GM23338 (cell line): Measurements from ENCODE around the gene SLC25A22. TPM values are rescaled to one million over a fixed set of nuclear protein-coding genes. Genes with fewer than 3 reads are reported as not detected.

Experiments
- ATAC-seq: fragments of 200-7000 bp; cut with Tn5 transposase; 3 replicates; pipeline ENCODE4 v1.9.1; 2020
- DNase-seq: peaks from one replicate; pipeline ENCODE4 v3.0.0-alpha.2; 2015; ENCODE audit warnings: low spot score
- H2AFZ ChIP-seq: fragments of 200-600 bp; sonication (generic); 2 replicates; pipeline ENCODE4 v1.8.0; 2016; ENCODE audit warnings: antibody characterized with exemption, mild to moderate bottlenecking, moderate library complexity
- H3F3A ChIP-seq: fragments of 200-600 bp; sonication (generic); replicated peaks from 2 replicates; pipeline ENCODE4 v1.8.0; 2017; ENCODE audit warnings: antibody characterized with exemption, mixed run types, low read depth
- H3K27ac ChIP-seq: fragments of 200-600 bp; sonication (generic); 2 replicates; pipeline ENCODE4 v1.6.1; 2016; ENCODE audit warnings: low read depth
- H3K27me3 ChIP-seq: fragments of 200-600 bp; sonication (generic); 2 replicates; pipeline ENCODE4 v1.8.0; 2016; ENCODE audit warnings: mild to moderate bottlenecking, mixed run types, moderate library complexity; ENCODE audit not compliant: insufficient read depth
- H3K36me3 ChIP-seq: fragments of 200-600 bp; sonication (generic); 2 replicates; pipeline ENCODE4 v1.8.0; 2016; ENCODE audit warnings: mild to moderate bottlenecking; ENCODE audit not compliant: insufficient read depth
- H3K4me1 ChIP-seq: fragments of 200-600 bp; sonication (generic); 2 replicates; pipeline ENCODE4 v1.8.0; 2016; ENCODE audit warnings: mild to moderate bottlenecking, moderate library complexity; ENCODE audit not compliant: insufficient read depth
- H3K4me2 ChIP-seq: fragments of 200-600 bp; sonication (generic); 2 replicates; pipeline ENCODE4 v1.7.1; 2017; ENCODE audit warnings: mixed run types
- H3K4me3 ChIP-seq: fragments of 200-600 bp; sonication (generic); 2 replicates; pipeline ENCODE4 v1.6.1; 2016; ENCODE audit warnings: mixed run types
- H3K79me2 ChIP-seq: fragments of 200-600 bp; sonication (generic); replicated peaks from 2 replicates; pipeline ENCODE4 v1.8.0; 2017; ENCODE audit warnings: mild to moderate bottlenecking; ENCODE audit not compliant: insufficient read depth
- H3K9me2 ChIP-seq: fragments of 200-600 bp; sonication (generic); 2 replicates; pipeline ENCODE4 v1.8.0; 2017; ENCODE audit not compliant: insufficient read depth
- H4K20me1 ChIP-seq: fragments of 200-600 bp; sonication (generic); replicated peaks from 2 replicates; pipeline ENCODE4 v1.8.0; 2017; ENCODE audit warnings: mild to moderate bottlenecking; ENCODE audit not compliant: insufficient read depth
- H3K27ac Mint-ChIP-seq: 2 replicates; pipeline ENCODE4 v1.8.0; 2020; ENCODE audit warnings: inconsistent platforms, mild to moderate bottlenecking, moderate library complexity, mixed read lengths
- H3K27me3 Mint-ChIP-seq: 3 replicates; pipeline ENCODE4 v1.8.0; 2022; ENCODE audit warnings: low read depth, mild to moderate bottlenecking, moderate library complexity, mixed read lengths, inconsistent platforms; ENCODE audit not compliant: insufficient read depth, poor library complexity
- H3K36me3 Mint-ChIP-seq: 3 replicates; pipeline ENCODE4 v1.8.0; 2021; ENCODE audit warnings: low read depth, mild to moderate bottlenecking, inconsistent platforms, moderate library complexity, mixed read lengths
- H3K4me1 Mint-ChIP-seq: 3 replicates; pipeline ENCODE4 v1.8.0; 2020; ENCODE audit warnings: mild to moderate bottlenecking, inconsistent platforms, mixed read lengths
- H3K4me3 Mint-ChIP-seq: 3 replicates; pipeline ENCODE4 v1.8.0; 2021; ENCODE audit warnings: moderate library complexity, mild to moderate bottlenecking, inconsistent platforms, mixed read lengths
- H3K9me3 Mint-ChIP-seq: 3 replicates; pipeline ENCODE4 v1.8.0; 2020; ENCODE audit warnings: moderate library complexity, mild to moderate bottlenecking, inconsistent platforms, mixed read lengths
- CREB1 ChIP-seq: fragments of 250-450 bp; sonication (Bioruptor Pico); IDR thresholded peaks from 2 replicates; pipeline ENCODE4 v1.5.0; 2020; ENCODE audit warnings: low read depth, mild to moderate bottlenecking, moderate library complexity
- EZH2 ChIP-seq: fragments of 200-600 bp; sonication (generic); IDR thresholded peaks from one replicate; pipeline ENCODE4 v1.8.0; 2017; ENCODE audit warnings: antibody characterized with exemption, mild to moderate bottlenecking, low read depth; ENCODE audit not compliant: unreplicated experiment
- EZH2phosphoT487 ChIP-seq: fragments of 200-600 bp; sonication (generic); IDR thresholded peaks from one replicate; pipeline ENCODE4 v1.8.1; 2018; ENCODE audit warnings: antibody characterized with exemption; ENCODE audit not compliant: unreplicated experiment
- JUNB ChIP-seq: IDR thresholded peaks from one replicate; pipeline ENCODE4 v1.6.1; 2016; ENCODE audit warnings: antibody characterized with exemption; ENCODE audit not compliant: unreplicated experiment
- POLR2AphosphoS5 ChIP-seq: IDR thresholded peaks from 2 replicates; pipeline ENCODE4 v1.6.1; 2016; ENCODE audit warnings: antibody characterized with exemption, low read depth
- STAT1 ChIP-seq: IDR thresholded peaks from one replicate; pipeline ENCODE4 v1.6.1; 2016; ENCODE audit warnings: antibody characterized with exemption; ENCODE audit not compliant: unreplicated experiment
- ZNF331 ChIP-seq: fragments of 250-450 bp; sonication (Bioruptor Pico); IDR thresholded peaks from 2 replicates; pipeline ENCODE4 v1.5.0; 2020; ENCODE audit warnings: low read depth, mild to moderate bottlenecking, moderate library complexity
- polyA plus RNA-seq: library from polyadenylated mRNA; unstranded; fragments of >200 nt; fragmentation: Nextera tagmentation; extraction: Ambion mirVana; gene quantifications from 2 replicates; pipeline ENCODE4 v1.2.1, GENCODE V29; 2016
- total RNA-seq: library from RNA; depleted of rRNA; stranded (reverse); fragments of >200 nt; shearing (Covaris generic); gene quantifications from 2 replicates; pipeline ENCODE4 v1.2.3, GENCODE V29; 2014
- TF ChIP-seq, protein P1 (sequence below), 2 experiments: fragments of 200-600 bp in 1 of 2; sonication (generic) in 1 of 2; conservative IDR thresholded peaks; 2 replicates each; pipeline versions ENCODE4 v1.5.1 to v1.6.1; 2016 to 2017; ENCODE audit warnings: antibody characterized with exemption in 2 of 2, low read depth in 2 of 2, mild to moderate bottlenecking in 2 of 2, moderate library complexity in 1 of 2
- TF ChIP-seq, protein P2 (sequence below): IDR thresholded peaks from one replicate; pipeline ENCODE4 v1.6.1; 2018; ENCODE audit warnings: antibody characterized with exemption; ENCODE audit not compliant: unreplicated experiment

Gene SLC25A22
- total and polyA plus RNA-seq, 2 experiments from 2014 or later = 21.0 to 46.4 TPM

DNA sequence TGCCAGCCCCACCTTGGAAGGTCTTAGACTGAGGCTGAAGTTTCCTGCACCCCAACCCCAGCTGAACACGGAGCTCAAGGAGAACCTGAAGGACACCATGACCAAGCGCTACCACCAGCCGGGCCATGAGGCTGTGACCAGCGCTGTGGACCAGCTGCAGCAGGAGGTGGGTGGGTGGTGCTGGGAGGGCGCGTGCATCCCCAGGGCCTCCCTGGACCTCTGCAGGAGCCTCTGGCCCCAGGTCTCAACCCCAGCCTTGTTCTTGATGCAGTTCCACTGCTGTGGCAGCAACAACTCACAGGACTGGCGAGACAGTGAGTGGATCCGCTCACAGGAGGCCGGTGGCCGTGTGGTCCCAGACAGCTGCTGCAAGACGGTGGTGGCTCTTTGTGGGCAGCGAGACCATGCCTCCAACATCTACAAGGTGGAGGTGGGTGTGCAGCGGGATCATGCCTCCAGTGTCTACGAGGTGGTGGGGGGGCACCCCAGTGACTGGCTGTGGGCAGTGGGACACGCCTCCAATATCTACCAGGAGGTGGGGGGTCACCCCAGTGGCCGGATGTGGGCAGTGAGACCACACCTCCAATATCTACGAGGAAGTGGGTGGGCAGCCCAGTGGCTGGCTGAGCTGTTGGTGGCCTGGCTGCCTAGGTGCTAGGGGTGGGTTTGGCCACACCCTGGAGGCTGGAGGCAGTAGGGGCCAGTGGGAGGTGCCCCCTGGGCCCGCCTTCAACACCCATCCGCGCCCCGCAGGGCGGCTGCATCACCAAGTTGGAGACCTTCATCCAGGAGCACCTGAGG lies 39.3 kb upstream of the SLC25A22 start (continued):
- TF ChIP-seq, protein P1, sequence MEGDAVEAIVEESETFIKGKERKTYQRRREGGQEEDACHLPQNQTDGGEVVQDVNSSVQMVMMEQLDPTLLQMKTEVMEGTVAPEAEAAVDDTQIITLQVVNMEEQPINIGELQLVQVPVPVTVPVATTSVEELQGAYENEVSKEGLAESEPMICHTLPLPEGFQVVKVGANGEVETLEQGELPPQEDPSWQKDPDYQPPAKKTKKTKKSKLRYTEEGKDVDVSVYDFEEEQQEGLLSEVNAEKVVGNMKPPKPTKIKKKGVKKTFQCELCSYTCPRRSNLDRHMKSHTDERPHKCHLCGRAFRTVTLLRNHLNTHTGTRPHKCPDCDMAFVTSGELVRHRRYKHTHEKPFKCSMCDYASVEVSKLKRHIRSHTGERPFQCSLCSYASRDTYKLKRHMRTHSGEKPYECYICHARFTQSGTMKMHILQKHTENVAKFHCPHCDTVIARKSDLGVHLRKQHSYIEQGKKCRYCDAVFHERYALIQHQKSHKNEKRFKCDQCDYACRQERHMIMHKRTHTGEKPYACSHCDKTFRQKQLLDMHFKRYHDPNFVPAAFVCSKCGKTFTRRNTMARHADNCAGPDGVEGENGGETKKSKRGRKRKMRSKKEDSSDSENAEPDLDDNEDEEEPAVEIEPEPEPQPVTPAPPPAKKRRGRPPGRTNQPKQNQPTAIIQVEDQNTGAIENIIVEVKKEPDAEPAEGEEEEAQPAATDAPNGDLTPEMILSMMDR (conservative IDR thresholded peaks at IDR 0.05; ENCODE audit: low read depth in 2 of 2) = no peak
- TF ChIP-seq STAT1 (no peak), JUNB (no peak), POLR2AphosphoS5 (no peak; the same call in 1 of the 2 replicates), ZNF331 (CRISPR knock-in tag) (no peak), CREB1 (CRISPR knock-in tag) (no peak), EZH2phosphoT487 (no peak), EZH2 (no peak)
- TF ChIP-seq, protein P2, sequence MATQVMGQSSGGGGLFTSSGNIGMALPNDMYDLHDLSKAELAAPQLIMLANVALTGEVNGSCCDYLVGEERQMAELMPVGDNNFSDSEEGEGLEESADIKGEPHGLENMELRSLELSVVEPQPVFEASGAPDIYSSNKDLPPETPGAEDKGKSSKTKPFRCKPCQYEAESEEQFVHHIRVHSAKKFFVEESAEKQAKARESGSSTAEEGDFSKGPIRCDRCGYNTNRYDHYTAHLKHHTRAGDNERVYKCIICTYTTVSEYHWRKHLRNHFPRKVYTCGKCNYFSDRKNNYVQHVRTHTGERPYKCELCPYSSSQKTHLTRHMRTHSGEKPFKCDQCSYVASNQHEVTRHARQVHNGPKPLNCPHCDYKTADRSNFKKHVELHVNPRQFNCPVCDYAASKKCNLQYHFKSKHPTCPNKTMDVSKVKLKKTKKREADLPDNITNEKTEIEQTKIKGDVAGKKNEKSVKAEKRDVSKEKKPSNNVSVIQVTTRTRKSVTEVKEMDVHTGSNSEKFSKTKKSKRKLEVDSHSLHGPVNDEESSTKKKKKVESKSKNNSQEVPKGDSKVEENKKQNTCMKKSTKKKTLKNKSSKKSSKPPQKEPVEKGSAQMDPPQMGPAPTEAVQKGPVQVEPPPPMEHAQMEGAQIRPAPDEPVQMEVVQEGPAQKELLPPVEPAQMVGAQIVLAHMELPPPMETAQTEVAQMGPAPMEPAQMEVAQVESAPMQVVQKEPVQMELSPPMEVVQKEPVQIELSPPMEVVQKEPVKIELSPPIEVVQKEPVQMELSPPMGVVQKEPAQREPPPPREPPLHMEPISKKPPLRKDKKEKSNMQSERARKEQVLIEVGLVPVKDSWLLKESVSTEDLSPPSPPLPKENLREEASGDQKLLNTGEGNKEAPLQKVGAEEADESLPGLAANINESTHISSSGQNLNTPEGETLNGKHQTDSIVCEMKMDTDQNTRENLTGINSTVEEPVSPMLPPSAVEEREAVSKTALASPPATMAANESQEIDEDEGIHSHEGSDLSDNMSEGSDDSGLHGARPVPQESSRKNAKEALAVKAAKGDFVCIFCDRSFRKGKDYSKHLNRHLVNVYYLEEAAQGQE = no peak

DNA sequence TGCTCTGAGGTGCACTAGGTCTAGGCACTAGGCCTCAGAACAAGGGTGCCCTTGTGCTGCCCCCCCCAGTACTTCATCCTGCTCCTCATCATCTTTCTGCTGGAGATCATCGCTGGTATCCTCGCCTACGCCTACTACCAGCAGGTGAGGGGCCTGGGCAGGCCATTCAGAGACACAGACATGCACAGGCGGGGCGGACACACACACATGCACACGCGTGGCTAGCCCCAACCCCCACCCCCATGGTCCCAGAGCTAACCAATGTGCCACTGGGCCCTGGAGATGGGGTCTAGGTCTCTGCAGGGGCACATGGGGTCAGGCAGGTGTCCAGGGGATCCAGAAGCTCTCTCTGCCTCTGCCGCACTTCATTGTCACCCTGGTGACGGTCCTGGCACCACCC lies 38.6 kb upstream of the SLC25A22 start:
- no peak for ATAC-seq
- peaks cover 36% of the 10 kb centered on the region for H3K27me3 Mint-ChIP-seq
- no peaks in the 10 kb centered on the region for H3K9me2 ChIP-seq
- no peak for DNase-seq
- peaks cover 6% of the 10 kb centered on the region; the same call in 1 of the 2 replicates for H3K36me3 ChIP-seq
- no peak overlapping the region for H3K27ac Mint-ChIP-seq
- no peak overlapping the region for H3K4me2 ChIP-seq
- peaks cover 17% of the 10 kb centered on the region for H3K79me2 ChIP-seq
- H2AFZ ChIP-seq = no peak overlapping the region
- peaks cover 38% of the 10 kb centered on the region for H3K36me3 Mint-ChIP-seq
- peaks cover 23% of the 10 kb centered on the region for H3K4me1 ChIP-seq
- no peak overlapping the region for H3K27ac ChIP-seq
- no peaks in the 10 kb centered on the region for H3K9me3 Mint-ChIP-seq
- no peak overlapping the region for H3K4me3 Mint-ChIP-seq
- H3K4me3 ChIP-seq = no peak overlapping the region
- H3K27me3 ChIP-seq = peaks cover 7% of the 10 kb centered on the region
- H3K4me1 Mint-ChIP-seq = peaks cover 34% of the 10 kb centered on the region
- H3F3A ChIP-seq = peaks cover 29% of the 10 kb centered on the region
- H4K20me1 ChIP-seq = peaks cover 35% of the 10 kb centered on the region
- TF ChIP-seq, protein P2 = no peak
